Gastrocnemius medialis (tissue), 4 donors: ENCODE results near the gene LARGE1. TPM values are rescaled to one million over a fixed set of nuclear protein-coding genes. Genes with fewer than 3 reads are reported as not detected.
A peak's percentile ranks its signal among the peaks of the same experiment; 100 is the strongest.

Experiments used
- ATAC-seq, 2 donors: fragments of 150-250 bp; one replicate each; pipeline ENCODE4 v1.9.1; 2016
- DNase-seq, 2 donors: peaks; one replicate each; pipeline ENCODE4 v3.0.0-alpha.2; 2019
- H3K27ac ChIP-seq, 4 donors: fragments of 200-600 bp; sonication (generic); 1 replicate in 1 of 4; 2 replicates in 3 of 4; pipeline ENCODE4 v1.5.1; 2016 to 2018; ENCODE audit warnings: mild to moderate bottlenecking in 2 of 4, moderate library complexity in 1 of 4
- H3K27me3 ChIP-seq, 3 donors: fragments of 200-600 bp; sonication (generic) in 2 of 3; 1 replicate in 1 of 3; 2 replicates in 2 of 3; pipeline versions ENCODE4 v1.5.1 to v1.6.0; 2016 to 2019; ENCODE audit warnings: mild to moderate bottlenecking in 1 of 3, moderate library complexity in 1 of 3
- H3K36me3 ChIP-seq, 2 donors: fragments of 200-600 bp; sonication (generic) in 1 of 2; one replicate each; pipeline ENCODE4 v1.5.1; 2017 to 2018
- H3K4me1 ChIP-seq, 2 donors: fragments of 200-600 bp; sonication (generic) in 1 of 2; one replicate each; pipeline ENCODE4 v1.5.1; 2016 to 2017; ENCODE audit warnings: mild to moderate bottlenecking in 2 of 2
- H3K4me3 ChIP-seq, 4 donors: fragments of 200-600 bp; sonication (generic) in 3 of 4; 1 replicate in 1 of 4; 2 replicates in 3 of 4; pipeline ENCODE4 v1.5.1; 2016 to 2019; ENCODE audit warnings: mild to moderate bottlenecking in 2 of 4
- H3K9me3 ChIP-seq, 3 donors: fragments of 200-600 bp; sonication (generic) in 2 of 3; 1 replicate in 1 of 3; 2 replicates in 2 of 3; pipeline ENCODE4 v1.5.1; 2016 to 2019
- CTCF ChIP-seq, 5 experiments: fragments of 450-650 bp in 3 of 5; fragments of 200-600 bp in 2 of 5; sonication (generic) in 2 of 5; IDR thresholded peaks in 4 of 5; conservative IDR thresholded peaks in 1 of 5; 1 replicate in 4 of 5; 2 replicates in 1 of 5; pipeline ENCODE4 v1.5.1; 2016 to 2019; ENCODE audit warnings: antibody characterized with exemption in 5 of 5, mild to moderate bottlenecking in 3 of 5, moderate library complexity in 3 of 5
- POLR2A ChIP-seq, 2 donors: fragments of 450-650 bp; IDR thresholded peaks; one replicate each; pipeline ENCODE4 v1.6.1; 2017; ENCODE audit warnings: antibody characterized with exemption in 2 of 2, mild to moderate bottlenecking in 2 of 2, moderate library complexity in 2 of 2
- in situ Hi-C, 4 donors: fragments of 200-750 bp; cut with MboI; loops; one replicate each; pipeline versions ENCODE4 v1.15.0 to v1.8.0; 2017; ENCODE audit warnings: low sequenced_read_pairs in 4 of 4
- intact Hi-C: fragments of 100-400 bp; cut with DNase I; formaldehyde crosslinking; loops from one replicate; pipeline ENCODE4 v1.15.1; 2023; ENCODE audit warnings: low total_unique reads
- total RNA-seq, 4 donors: library from RNA; depleted of rRNA; stranded (reverse); fragments of >200 nt; gene quantifications; one replicate each; pipeline versions ENCODE4 v1.1.0 to v1.2.3, GENCODE V29; 2016

Gene LARGE1
- total RNA-seq, 4 donors from 2014 or later, result 48.5 to 91.0 (median 68.4) TPM

GRCh38 chr22:33477120-33478111, 442.9 kb downstream of the LARGE1 start:
- DNase-seq (no peak), ATAC-seq (peak; percentile 68 to 78)
- peak overlapping the region in 1 of 4 donors; percentile 30 for H3K27ac ChIP-seq
- no peaks in the 10 kb centered on the region for H3K27me3 ChIP-seq
- no peaks in the 10 kb centered on the region for H3K9me3 ChIP-seq
- peaks cover 29 to 32% of the 10 kb centered on the region in 2 donors for H3K4me1 ChIP-seq
- in situ Hi-C loops, result no loop called here
- no peak for TF ChIP-seq CTCF (IDR thresholded peaks at IDR 0.05 in 4 of 5, conservative IDR thresholded peaks at IDR 0.05 in 1 of 5)
- TF ChIP-seq POLR2A (IDR thresholded peaks at IDR 0.05), result no peak
- intact Hi-C loops, result no loop called here
- no peaks in the 10 kb centered on the region for H3K36me3 ChIP-seq
- no peak overlapping the region for H3K4me3 ChIP-seq

DNA sequence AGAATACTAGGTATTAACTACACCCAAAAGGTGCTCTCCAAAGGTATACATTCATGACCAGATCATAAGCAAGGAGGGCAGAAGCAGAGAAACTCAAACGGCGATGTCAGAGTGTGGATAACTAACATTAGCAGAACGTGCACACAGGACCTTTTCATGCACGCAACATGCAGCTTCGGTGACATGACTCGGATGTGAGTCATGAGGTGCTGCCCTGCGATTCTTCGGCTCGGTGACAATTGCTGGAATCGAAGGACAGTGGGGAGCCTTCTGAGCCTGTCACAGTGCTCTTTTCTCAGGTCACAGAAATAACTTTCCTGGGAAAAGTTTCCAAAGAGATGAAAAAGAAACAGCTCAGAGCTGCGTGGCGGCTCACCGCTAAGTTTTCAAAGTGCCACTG, 443.6 kb downstream of the LARGE1 start:
- ATAC-seq (peak; percentile 58 to 76), DNase-seq (peak in 1 of 2 donors; percentile 19)
- intact Hi-C loops, result no loop called here
- Histone ChIP-seq H3K4me3 (no peak overlapping the region), H3K36me3 (no peaks in the 10 kb centered on the region), H3K4me1 (peaks cover 36 to 37% of the 10 kb centered on the region in 2 donors), H3K27ac (peak overlapping the region in 1 of 4 donors; percentile 30), H3K9me3 (no peaks in the 10 kb centered on the region), H3K27me3 (no peaks in the 10 kb centered on the region)
- in situ Hi-C loops, result no loop called here
- no peak for TF ChIP-seq CTCF (IDR thresholded peaks at IDR 0.05 in 4 of 5, conservative IDR thresholded peaks at IDR 0.05 in 1 of 5)
- TF ChIP-seq POLR2A (IDR thresholded peaks at IDR 0.05), result no peak

DNA sequence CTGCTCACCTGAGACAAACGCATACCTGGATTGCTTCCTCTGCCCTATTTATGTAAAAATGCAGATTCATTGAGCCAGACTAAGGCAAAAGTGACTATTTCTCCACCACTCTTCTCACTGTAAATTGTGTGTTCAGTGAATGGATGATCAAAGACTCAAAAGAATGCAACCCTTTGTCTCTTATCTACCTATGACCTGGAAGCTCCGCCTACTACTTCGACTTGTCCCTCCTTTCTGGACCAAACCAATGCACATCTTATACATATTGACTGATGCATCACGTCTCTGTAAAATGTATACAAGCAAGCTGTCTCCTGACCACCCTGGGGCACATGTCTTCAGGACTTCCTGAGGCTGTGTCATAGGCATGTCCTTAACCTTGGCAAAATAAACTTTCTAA, 444.1 kb downstream of the LARGE1 start:
- TF ChIP-seq CTCF (IDR thresholded peaks at IDR 0.05 in 4 of 5, conservative IDR thresholded peaks at IDR 0.05 in 1 of 5) (no peak), POLR2A (IDR thresholded peaks at IDR 0.05) (no peak)

GRCh38 chr22:33474587-33474986, 445.7 kb downstream of the LARGE1 start:
- in situ Hi-C loops, result no loop called here
- DNase-seq, result no peak
- Histone ChIP-seq H3K4me1 (peaks cover 37 to 43% of the 10 kb centered on the region in 2 donors), H3K4me3 (no peak overlapping the region), H3K27me3 (no peaks in the 10 kb centered on the region), H3K36me3 (no peaks in the 10 kb centered on the region), H3K9me3 (no peaks in the 10 kb centered on the region), H3K27ac (no peak overlapping the region)
- intact Hi-C loops, result no loop called here
- ATAC-seq, result no peak
- TF ChIP-seq POLR2A (IDR thresholded peaks at IDR 0.05) (no peak), CTCF (IDR thresholded peaks at IDR 0.05 in 4 of 5, conservative IDR thresholded peaks at IDR 0.05 in 1 of 5) (no peak)

More for the DNA sequence above, 444.1 kb downstream of the LARGE1 start:
- DNase-seq (no peak), ATAC-seq (no peak)
- Histone ChIP-seq H3K36me3 (no peaks in the 10 kb centered on the region), H3K27me3 (no peaks in the 10 kb centered on the region), H3K9me3 (no peaks in the 10 kb centered on the region), H3K4me3 (no peak overlapping the region), H3K27ac (no peak overlapping the region), H3K4me1 (peaks cover 37 to 41% of the 10 kb centered on the region in 2 donors)
- intact Hi-C loops (no loop called here), in situ Hi-C loops (no loop called here)
